DMS153 (cell line): ENCODE data around the gene AQP6.
"Not testable (repeated sequence)": the region's sequence is repeated elsewhere in the genome, so short reads cannot be mapped to it uniquely, and the experiment has no call there.

Experiments used
- DNase-seq: peaks from one replicate; lab custom pipeline; 2025; lab: John Stamatoyannopoulos, UW

The AQP6 gene

GRCh38 chr12:49969651-49970429 is 2.9 kb upstream of the AQP6 start:
- no peak for DNase-seq

GRCh38 chr12:49970658-49971057 is 2.1 kb upstream of the AQP6 start:
- no peak for DNase-seq

GRCh38 chr12:49971141-49971540 is 1.6 kb upstream of the AQP6 start:
- no peak for DNase-seq

GRCh38 chr12:49972129-49972528 is 618 bp upstream of the AQP6 start:
- no peak for DNase-seq

GRCh38 chr12:49973361-49973830 is 649 bp downstream of the AQP6 start:
- DNase-seq, result no peak

GRCh38 chr12:49974231-49974675 is 1.5 kb downstream of the AQP6 start:
- DNase-seq, result no peak

- no peak for DNase-seq
These were observed 2.0 kb downstream of the AQP6 start for GRCh38 chr12:49974677-49975317.

- no peak for DNase-seq
These were observed 2.6 kb downstream of the AQP6 start for GRCh38 chr12:49975318-49975761.

- no peak for DNase-seq
These were observed 3.8 kb downstream of the AQP6 start for GRCh38 chr12:49976557-49976956.

GRCh38 chr12:49978125-49978524 is 5.4 kb downstream of the AQP6 start:
- DNase-seq, result no peak

- DNase-seq, result no peak
These were observed 6.4 kb downstream of the AQP6 start for GRCh38 chr12:49979016-49979586.

- no peak for DNase-seq
These were observed 7.0 kb downstream of the AQP6 start for GRCh38 chr12:49979791-49980190.

- DNase-seq, result no peak
These were observed 8.0 kb downstream of the AQP6 start for GRCh38 chr12:49980501-49981349.

GRCh38 chr12:49982246-49983087 is 9.7 kb downstream of the AQP6 start:
- DNase-seq, result no peak

- DNase-seq, result no peak
These were observed 11.1 kb downstream of the AQP6 start for GRCh38 chr12:49983892-49984291.

GRCh38 chr12:49984476-49985359 is 12.0 kb downstream of the AQP6 start:
- DNase-seq, result no peak

GRCh38 chr12:49985981-49986380 is 13.2 kb downstream of the AQP6 start:
- DNase-seq, result no peak

- DNase-seq, result not testable (repeated sequence)
These were observed 13.7 kb downstream of the AQP6 start for GRCh38 chr12:49986476-49986875.

- no peak for DNase-seq
These were observed 15.0 kb downstream of the AQP6 start for GRCh38 chr12:49987625-49988303.

GRCh38 chr12:49989400-49989799 is 16.7 kb downstream of the AQP6 start:
- DNase-seq, result not testable (repeated sequence)
